Activated CD4-positive, alpha-beta T cell treated with anti-CD3 and anti-CD28 coated beads, Interleukin-2, Interleukin-6, amounts not matched to agents 100 ng/mL and 50 ng/mL, durations not matched to agents 16 hours and 8 hours (primary cell): Measurements from ENCODE around the gene DLG4.

ENCODE experiments used
- DNase-seq: peaks from one replicate; pipeline ENCODE4 v3.0.0-alpha.2; 2020

The DLG4 gene

DNA sequence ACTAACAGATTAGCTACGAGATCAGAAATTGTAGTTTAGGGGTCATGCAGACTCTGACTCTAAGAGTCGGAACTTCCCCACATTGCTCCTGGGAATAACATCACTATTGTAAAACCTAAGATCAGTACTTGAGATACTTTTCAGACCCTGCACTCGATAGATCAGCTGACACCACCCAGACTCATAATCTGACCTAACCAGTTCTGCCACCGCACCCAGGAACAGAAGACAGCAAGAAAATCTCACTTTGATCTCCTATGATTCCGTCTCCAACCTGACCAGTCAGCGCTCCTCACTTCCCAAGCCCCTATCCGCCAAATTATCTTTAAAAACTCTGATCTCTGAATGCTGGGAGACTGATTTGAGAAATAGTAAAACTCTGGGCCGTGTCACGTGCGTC, 77.8 kb downstream of the DLG4 start:
- no peak for DNase-seq

DNA sequence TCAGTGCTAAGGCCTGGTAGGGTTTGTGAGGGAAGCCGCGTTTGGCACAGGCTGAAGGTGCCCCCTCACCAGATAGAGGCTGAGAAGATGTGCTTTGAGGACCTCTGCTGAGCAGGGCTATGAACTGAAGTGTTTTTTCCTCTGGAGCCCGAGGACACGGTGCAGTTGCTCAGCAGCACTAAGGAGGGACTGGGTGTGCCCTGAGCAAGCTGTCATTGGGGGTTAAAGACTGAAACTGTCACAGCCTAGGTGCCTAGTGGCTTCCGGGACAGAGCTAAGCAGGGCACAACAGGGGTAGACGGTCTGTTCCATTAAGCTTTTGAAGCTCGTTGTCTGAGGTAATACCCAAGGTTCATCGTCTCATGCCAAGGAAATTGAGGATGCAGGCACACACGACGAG, 80.2 kb downstream of the DLG4 start:
- DNase-seq, result no peak

DNA sequence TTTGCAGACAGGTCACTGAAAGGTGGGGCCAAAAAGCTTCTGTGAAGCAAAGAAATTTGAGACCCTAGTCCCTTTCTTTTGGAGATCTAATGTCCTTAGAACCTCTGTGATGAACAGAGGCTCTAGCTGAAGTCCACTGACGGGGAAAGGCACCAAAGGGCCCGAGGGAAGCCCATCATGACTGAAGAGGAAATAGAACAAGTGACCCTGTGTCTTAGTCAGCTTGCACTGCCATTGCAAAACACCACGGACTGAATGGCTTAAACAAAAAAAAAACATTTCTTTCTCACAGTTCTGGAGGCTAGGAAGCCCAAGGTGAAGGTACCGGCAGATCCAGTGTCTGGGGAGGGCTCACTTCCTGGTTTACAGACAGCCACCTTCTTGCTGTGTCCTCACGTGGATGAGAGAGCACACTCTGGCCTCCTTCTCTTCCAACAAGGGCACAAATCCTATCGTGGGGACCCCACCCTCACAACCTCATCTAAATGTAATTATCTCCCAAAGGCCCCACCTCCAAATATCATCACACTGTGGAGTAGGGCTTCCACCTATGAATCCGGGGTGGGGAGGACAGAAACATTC, 80.7 kb downstream of the DLG4 start:
- DNase-seq, result no peak

DNA sequence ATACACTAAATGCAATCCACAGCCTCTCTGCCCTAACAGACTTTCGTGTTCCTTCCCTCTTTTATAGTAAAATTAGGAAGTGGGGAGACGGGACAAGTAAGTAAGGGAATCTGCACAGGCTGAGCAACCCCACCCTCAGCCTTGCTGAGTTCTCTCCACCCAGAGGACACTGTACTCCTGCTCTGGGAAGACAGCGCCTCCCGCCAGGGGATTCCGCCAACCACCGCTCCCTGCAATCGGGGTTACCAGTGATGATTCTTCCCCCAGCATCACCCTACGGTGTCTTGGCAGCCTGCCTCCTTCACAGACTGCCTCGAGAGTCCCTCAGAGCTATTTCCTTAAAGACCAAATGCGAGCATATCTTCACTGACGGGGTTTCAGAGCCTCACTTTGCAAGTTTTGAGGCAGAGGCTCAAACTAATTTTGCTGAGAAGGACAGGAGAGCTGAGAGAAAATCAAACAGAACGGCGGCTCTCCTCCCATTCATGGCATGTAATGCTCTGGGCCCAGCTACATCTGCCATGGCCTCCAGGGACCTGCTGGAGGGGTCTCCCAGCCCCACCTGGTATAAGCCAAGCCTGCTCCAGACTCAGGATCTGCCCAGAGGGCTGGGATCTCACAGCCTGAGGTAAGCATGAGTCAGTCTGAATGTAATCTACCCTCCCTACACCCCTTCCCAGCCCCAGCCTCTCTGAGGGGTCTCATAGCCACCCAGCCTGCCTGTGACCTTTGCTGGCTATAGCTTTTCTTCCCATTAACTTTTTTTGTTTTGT, 82.3 kb downstream of the DLG4 start:
- no peak for DNase-seq
